ENCODE results near the gene RRP12.

Gene RRP12

GRCh38 chr10:97442277-97442676, 41.1 kb upstream of the RRP12 start:
- no peak overlapping the region for H3K4me3 ChIP-seq (ENCODE audit: low read length)
- DNase-seq (ENCODE audit: low read depth): no peak
- TF ChIP-seq, protein P1, sequence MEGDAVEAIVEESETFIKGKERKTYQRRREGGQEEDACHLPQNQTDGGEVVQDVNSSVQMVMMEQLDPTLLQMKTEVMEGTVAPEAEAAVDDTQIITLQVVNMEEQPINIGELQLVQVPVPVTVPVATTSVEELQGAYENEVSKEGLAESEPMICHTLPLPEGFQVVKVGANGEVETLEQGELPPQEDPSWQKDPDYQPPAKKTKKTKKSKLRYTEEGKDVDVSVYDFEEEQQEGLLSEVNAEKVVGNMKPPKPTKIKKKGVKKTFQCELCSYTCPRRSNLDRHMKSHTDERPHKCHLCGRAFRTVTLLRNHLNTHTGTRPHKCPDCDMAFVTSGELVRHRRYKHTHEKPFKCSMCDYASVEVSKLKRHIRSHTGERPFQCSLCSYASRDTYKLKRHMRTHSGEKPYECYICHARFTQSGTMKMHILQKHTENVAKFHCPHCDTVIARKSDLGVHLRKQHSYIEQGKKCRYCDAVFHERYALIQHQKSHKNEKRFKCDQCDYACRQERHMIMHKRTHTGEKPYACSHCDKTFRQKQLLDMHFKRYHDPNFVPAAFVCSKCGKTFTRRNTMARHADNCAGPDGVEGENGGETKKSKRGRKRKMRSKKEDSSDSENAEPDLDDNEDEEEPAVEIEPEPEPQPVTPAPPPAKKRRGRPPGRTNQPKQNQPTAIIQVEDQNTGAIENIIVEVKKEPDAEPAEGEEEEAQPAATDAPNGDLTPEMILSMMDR (conservative IDR thresholded peaks at IDR 0.05; ENCODE audit: low read length): no peak

DNA sequence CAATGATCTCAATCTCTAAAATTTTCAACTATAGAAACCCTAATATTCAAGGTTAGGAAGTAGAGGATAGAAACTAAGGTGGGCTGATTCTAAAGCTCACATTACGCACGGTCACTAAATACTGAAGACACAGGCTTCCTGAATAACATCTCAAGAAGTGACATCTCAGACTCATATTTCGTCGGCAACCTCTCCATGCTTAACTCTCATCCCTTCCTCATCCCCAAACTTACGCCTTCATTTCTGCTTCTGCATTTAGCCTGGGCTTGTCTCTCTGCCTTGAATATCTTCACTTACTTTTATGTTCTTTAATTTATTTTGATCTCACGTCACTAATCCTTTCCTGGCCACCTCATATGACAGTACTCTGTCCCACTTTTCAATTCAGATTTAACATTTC, 34.1 kb upstream of the RRP12 start:
- DNase-seq (ENCODE audit: low read depth): no peak
- TF ChIP-seq, protein P1 (conservative IDR thresholded peaks at IDR 0.05; ENCODE audit: low read length): no peak

DNA sequence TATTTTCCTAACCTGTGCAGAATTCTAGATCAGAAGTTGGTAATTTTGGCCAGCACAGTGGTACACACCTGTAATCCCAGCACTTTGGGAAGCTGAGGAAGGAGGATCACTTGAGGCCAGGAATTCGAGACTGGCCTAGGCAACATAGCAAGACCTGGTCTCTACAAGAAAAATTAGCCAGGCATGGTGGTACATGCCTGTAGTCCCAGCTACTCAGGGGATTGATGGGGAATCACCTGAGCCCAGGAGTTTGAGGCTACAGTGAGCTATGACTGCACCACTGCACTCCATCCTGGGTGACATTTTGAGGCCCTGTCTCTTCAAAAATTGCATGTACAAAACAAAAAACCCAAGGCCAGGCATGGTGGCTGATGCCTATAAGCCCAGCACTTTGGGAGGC, 33.4 kb upstream of the RRP12 start:
- H3K4me3 ChIP-seq (ENCODE audit: low read length): no peak overlapping the region
- no peak for DNase-seq (ENCODE audit: low read depth)
- TF ChIP-seq, protein P1 (conservative IDR thresholded peaks at IDR 0.05; ENCODE audit: low read length): no peak

More for the DNA sequence above, 34.1 kb upstream of the RRP12 start:
- H3K4me3 ChIP-seq (ENCODE audit: low read length): no peak overlapping the region

DNA sequence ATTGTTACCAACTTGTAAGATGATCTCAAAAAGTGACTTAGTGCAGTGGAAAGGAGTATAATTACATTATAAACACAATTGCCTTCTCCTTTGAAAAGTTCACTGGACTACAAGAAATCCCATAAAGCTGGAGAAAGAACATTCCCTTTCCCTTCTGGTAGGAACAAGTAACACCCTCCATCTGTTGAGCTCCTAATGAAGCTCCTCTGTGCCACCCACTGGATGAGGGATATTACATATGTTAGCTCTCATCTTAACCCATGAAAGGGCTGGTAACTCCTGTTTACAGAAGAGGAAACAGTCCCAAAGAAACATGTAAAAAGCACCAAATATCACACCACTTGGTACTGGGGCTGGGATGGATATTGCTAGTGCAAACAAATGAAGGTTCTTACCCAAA, 32.9 kb upstream of the RRP12 start:
- TF ChIP-seq, protein P1 (conservative IDR thresholded peaks at IDR 0.05; ENCODE audit: low read length): no peak
- no peak for DNase-seq (ENCODE audit: low read depth)
- H3K4me3 ChIP-seq (ENCODE audit: low read length): no peak overlapping the region

DNA sequence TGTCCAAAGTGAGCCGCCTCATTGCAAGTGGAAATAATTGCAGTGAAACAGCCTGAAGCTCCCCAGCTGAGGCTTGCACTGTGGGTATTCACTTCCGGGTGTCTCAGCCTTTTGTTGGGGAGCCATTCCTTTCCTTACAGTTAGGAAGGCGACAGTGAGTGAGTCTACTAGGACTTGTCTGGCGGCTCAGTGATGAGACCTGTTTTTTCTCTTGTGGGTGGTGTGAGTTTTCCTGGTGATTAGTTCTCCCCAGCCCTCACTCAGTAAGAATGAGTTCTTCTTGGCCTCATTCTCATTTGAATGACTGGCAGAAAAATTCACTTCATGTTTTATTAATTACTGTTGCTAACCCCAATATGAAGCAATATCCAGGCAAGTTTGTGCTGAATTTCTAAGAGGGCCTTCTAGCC, 27.4 kb upstream of the RRP12 start:
- peak overlapping the region; percentile 95 for H3K4me3 ChIP-seq (ENCODE audit: low read length)
- peak; percentile 80 for DNase-seq (ENCODE audit: low read depth)
- TF ChIP-seq, protein P1 (conservative IDR thresholded peaks at IDR 0.05; ENCODE audit: low read length): no peak

DNA sequence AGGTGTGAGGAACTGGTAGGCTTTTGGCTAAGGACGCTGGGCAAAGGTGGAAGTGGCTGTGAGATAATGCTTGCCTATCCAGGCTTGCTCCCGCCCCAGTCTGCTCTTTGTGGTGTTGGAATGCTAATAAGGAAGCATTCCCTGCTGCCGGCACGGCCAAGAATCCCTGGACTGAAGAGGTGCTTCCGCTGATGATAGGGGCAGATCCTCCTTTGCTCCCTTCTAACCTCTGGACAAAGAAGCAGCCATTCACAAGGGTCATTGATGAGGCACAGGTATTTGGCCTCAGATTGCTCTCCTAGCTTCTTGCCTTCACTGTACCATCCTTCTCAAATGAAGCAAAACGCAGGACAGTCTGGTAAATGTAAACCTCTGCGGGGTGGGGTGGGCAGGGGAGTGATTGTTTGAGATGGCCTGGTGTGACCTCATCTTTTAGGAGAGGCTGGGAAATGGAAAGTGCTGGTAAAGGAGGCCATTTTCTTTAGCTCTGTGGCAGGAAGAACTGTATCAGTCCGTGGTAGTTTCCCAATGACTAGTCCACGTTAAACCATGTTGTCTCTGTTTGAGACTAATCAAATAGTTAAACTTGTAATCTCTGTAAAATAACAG, 26.5 kb upstream of the RRP12 start:
- DNase-seq (ENCODE audit: low read depth): peak; percentile 59
- TF ChIP-seq, protein P1 (conservative IDR thresholded peaks at IDR 0.05; ENCODE audit: low read length): no peak
- H3K4me3 ChIP-seq (ENCODE audit: low read length): peak overlapping the region; percentile 95

DNA sequence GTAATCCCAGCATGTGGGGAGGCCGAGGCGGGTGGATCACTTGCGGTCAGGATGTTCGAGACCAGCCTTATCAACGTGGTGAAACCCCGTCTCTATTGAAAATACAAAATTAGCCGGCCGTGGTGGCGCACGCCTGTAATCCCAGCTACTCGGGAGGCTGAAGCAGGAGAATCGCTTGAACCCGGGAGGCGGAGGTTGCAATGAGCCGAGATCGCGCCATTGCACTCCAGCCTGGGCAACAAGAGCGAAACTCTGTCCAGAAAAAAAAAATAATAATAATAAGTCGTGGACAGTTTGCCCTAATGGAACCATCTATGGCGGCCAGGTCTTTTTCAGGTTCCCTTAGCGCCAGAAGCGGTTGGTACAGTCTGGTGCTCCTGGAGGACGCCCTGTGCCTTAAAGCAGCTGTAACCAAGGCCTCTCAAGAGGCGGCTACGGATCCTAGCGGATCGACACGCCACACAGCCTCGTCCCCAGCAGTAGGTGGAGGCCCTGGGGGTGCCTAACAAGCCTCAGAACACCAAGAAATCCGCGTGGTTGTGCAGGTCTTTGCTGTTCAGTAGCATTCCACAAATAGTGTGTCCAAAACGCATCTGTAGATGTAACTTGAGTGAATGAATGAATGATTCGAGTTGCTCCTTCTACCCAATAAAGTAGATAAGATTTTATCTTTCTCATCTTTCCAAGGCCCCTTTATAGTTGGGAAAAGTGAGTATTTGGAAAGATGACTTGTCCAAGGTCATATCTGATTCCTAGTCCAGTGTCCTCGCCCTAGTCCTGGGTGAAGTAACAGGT, 25.8 kb upstream of the RRP12 start:
- H3K4me3 ChIP-seq (ENCODE audit: low read length): peak overlapping the region; percentile 95
- TF ChIP-seq, protein P1 (conservative IDR thresholded peaks at IDR 0.05; ENCODE audit: low read length): no peak

More for the DNA sequence above, 25.8 kb upstream of the RRP12 start:
- no peak for DNase-seq (ENCODE audit: low read depth)

Data from AG10803 (cell line).